Activated T-helper 2 cell treated with anti-CD3 and anti-CD28 coated beads, Interferon-gamma antibody, Interleukin-2, Interleukin-4, amounts not matched to agents 10 μg/mL and 5 μg/mL and 100 μg/mL, durations not matched to agents 14 hours and 24 hours and 36 hours (primary cell): ENCODE results near the gene CEP170B. TPM values are rescaled to one million over a fixed set of nuclear protein-coding genes. Genes with fewer than 3 reads are reported as not detected.
"Not testable (repeated sequence)": the region's sequence is repeated elsewhere in the genome, so short reads cannot be mapped to it uniquely, and the experiment has no call there.

Source experiments
- DNase-seq: peaks from one replicate; pipeline ENCODE4 v3.0.0; 2021; ENCODE audit warnings: low spot score
- H3K27ac Mint-ChIP-seq: one replicate; pipeline ENCODE4 v1.8.0; 2021; ENCODE audit warnings: mixed read lengths
- H3K27me3 Mint-ChIP-seq: one replicate; pipeline ENCODE4 v1.8.0; 2021; ENCODE audit warnings: low read depth, mixed read lengths
- H3K36me3 Mint-ChIP-seq: one replicate; pipeline ENCODE4 v1.8.0; 2021; ENCODE audit warnings: low read depth, mixed read lengths
- H3K4me1 Mint-ChIP-seq: one replicate; pipeline ENCODE4 v1.8.0; 2021; ENCODE audit warnings: low read depth, mixed read lengths
- H3K4me3 Mint-ChIP-seq: one replicate; pipeline ENCODE4 v1.8.0; 2021; ENCODE audit warnings: low read depth, mild to moderate bottlenecking, moderate library complexity, mixed read lengths
- H3K9me3 Mint-ChIP-seq: one replicate; pipeline ENCODE4 v1.8.0; 2021; ENCODE audit warnings: mixed read lengths
- intact Hi-C: fragments of 100-400 bp; cut with micrococcal nuclease; formaldehyde crosslinking; loops from one replicate; pipeline ENCODE4 v1.15.1; 2023
- total RNA-seq: library from RNA; stranded (reverse); gene quantifications from 2 replicates; pipeline ENCODE4 v1.2.3, GENCODE V29; 2022

CEP170B gene
- total RNA-seq, 1 donor from 2014 or later = 8.5 TPM

GRCh38 chr14:104826861-104827176, 38.2 kb upstream of the CEP170B start:
- intact Hi-C loops = loop anchor here (1.0 to 5.0 kb wide), 3 partner anchors 26 to 75 kb away; partner anchors contain the start of genes SIVA1 and ZBTB42
- Mint-ChIP-seq H3K36me3 (peaks cover 5% of the 10 kb centered on the region), H3K27me3 (peaks cover 29% of the 10 kb centered on the region), H3K9me3 (peaks cover 10% of the 10 kb centered on the region), H3K27ac (no peak overlapping the region), H3K4me3 (peak overlapping the region; percentile 53), H3K4me1 (peaks cover 11% of the 10 kb centered on the region)
- no peak for DNase-seq

DNA sequence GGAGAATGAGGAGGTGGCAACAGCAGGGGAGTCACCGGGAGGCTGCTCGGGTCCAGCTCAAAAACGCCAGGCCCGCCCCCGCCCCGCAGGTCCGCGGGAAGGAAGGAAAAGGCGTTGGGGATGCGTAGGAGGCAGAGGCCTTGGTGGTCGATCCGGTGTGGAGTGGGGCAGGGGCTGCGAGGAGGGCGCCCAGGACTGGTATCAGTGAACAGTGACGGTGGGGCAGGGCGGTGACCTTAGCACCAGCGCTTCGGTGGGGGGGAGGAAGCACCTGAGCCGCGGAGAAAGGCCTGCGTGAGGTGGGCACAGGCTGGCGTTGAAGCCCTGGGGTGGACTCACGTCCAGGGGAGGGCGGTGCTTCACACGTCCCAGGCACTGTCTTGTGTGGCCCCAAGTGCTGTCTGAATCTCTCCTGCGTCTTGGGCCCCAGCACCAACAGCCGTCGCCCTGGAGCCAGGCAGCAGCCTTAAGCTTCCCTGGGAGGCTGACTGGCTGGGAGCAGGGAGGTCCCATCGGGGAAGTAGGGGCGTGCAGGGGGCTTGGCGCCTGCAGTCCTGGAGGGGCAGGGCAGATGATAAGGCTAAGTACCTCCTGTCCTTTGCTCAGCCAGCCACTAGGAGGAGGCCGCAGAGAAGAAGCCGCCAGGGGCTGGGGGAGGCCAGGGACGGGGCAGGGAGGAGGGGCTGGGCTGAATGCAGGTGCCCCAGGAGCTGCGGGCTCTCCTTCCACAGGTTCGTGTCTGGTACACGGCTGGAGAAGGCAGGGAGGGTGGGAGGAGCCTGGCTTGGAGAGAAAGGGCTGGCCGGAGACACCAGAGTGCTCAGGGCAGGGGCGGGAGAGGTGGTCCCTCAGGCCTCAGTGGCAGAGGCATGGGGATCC, 37.7 kb upstream of the CEP170B start:
- no peak overlapping the region for H3K27ac Mint-ChIP-seq
- peaks cover 29% of the 10 kb centered on the region for H3K27me3 Mint-ChIP-seq
- intact Hi-C loops = loop anchor here (5.0 kb wide), 1 partner anchor 75 kb away; the partner anchor contains the start of gene SIVA1
- peaks cover 5% of the 10 kb centered on the region for H3K36me3 Mint-ChIP-seq
- peak overlapping the region; percentile 53 for H3K4me3 Mint-ChIP-seq
- peaks cover 10% of the 10 kb centered on the region for H3K9me3 Mint-ChIP-seq
- H3K4me1 Mint-ChIP-seq = peaks cover 11% of the 10 kb centered on the region
- DNase-seq = peak; percentile 41

DNA sequence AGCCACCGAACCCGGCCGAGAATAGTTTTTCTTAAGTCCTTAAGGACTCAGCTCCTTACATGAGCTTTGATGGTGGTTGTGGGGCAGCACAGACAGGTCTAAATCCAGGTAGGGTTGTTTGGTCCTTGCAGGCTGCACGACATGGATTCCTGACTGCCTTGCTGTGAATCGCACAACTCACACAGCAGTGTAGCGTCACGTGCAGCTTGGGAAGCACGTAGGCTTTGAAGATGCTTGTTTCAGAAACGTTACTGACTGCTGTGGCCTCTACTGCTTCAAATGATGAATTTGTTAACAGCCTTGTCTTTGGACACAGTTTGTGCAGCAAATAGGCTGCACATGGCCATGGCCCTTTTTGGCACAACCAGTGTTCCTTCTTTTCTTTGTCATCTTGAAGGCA, 34.3 kb upstream of the CEP170B start:
- Mint-ChIP-seq H3K27ac (no peak overlapping the region), H3K9me3 (no peaks in the 10 kb centered on the region), H3K4me1 (peaks cover 7% of the 10 kb centered on the region), H3K4me3 (no peak overlapping the region), H3K36me3 (no peaks in the 10 kb centered on the region), H3K27me3 (peaks cover 13% of the 10 kb centered on the region)
- DNase-seq = no peak
- intact Hi-C loops = no loop called here

DNA sequence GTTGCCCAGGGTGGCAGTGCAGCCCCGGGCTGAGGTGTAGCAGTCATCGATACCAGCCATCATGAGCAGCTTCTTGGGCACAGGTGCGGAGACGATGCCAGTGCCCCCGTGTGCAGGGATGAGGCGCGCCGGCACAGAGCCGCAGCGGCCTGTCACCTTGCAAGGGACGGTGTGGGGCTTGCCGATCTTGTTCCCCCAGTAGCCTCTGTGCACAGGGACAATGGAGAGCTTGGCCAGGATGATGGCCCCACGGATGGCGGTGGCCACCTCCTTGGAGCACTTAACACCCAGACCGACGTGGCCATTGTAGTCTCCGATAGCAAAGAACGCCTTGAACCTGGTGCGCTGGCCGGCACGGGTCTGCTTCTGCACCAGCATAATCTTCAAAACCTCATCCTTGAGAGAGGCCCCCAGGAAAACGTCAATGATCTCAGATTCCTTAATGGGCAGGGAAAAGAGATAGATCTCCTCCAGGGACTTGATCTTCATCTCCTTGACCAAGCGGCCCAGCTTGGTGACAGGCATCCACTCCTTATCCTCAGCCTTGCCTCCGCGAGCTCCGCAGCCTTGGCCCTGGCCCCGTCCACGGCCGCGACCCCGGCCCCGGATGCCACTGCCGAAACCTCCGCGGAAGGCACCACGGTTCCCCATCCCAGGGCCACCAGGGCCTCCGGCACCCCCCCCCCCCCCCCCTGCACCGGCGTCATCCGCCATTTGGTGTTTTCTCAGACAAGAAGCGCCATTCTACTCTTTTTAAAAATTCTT, 28.7 kb upstream of the CEP170B start:
- H3K9me3 Mint-ChIP-seq, intact Hi-C loops, H3K4me3 Mint-ChIP-seq, H3K36me3 Mint-ChIP-seq, H3K27ac Mint-ChIP-seq, DNase-seq, H3K4me1 Mint-ChIP-seq: not testable (repeated sequence)
- peaks cover 14% of the 10 kb centered on the region for H3K27me3 Mint-ChIP-seq

DNA sequence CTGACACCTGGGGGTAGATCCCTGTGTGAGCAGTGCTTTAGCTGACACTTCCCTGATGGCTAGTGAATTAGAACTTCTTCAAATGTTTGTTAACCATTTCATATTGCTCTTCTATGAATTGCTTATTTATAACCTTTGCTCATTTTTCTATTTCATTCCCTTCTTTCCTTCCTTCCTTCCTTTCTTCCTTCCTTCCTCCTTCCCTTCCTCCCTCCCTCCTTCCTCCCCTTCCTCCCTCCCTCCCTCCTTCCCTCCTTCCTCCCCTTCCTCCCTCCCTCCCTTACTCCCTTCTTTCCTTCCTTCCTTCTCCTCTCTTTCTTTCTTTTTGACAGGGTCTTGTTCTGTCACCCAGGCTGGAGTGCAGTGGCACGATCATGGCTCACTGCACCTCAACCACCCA, 23.3 kb upstream of the CEP170B start:
- no peaks in the 10 kb centered on the region for H3K4me1 Mint-ChIP-seq
- H3K27ac Mint-ChIP-seq = no peak overlapping the region
- no peak overlapping the region for H3K4me3 Mint-ChIP-seq
- DNase-seq = no peak
- intact Hi-C loops = no loop called here
- H3K9me3 Mint-ChIP-seq = no peaks in the 10 kb centered on the region
- H3K27me3 Mint-ChIP-seq = peaks cover 57% of the 10 kb centered on the region
- no peaks in the 10 kb centered on the region for H3K36me3 Mint-ChIP-seq

DNA sequence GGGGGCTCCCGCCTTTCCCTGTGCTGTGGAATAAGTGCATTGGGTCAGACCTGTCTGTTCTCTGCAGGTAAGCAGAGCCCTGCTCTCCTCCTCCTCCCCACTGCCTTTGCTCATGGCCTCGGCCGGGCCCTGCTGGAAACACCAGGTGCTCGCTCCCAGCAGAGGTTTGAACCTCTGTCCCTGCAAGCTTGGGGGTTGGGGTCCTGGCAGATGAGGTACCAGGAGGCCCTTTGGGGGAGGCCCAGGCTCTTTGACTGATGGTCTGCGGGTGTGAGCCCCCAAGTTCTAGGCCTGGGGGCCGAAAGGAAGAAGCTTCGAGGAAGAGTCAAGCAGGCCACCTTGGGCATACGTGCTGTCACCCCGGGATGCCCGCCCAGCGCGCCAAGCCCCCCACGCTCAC, 22.1 kb upstream of the CEP170B start:
- no peaks in the 10 kb centered on the region for H3K36me3 Mint-ChIP-seq
- no peak overlapping the region for H3K4me3 Mint-ChIP-seq
- H3K4me1 Mint-ChIP-seq = no peaks in the 10 kb centered on the region
- intact Hi-C loops = no loop called here
- H3K9me3 Mint-ChIP-seq = no peaks in the 10 kb centered on the region
- peaks cover 59% of the 10 kb centered on the region for H3K27me3 Mint-ChIP-seq
- no peak overlapping the region for H3K27ac Mint-ChIP-seq
- no peak for DNase-seq

DNA sequence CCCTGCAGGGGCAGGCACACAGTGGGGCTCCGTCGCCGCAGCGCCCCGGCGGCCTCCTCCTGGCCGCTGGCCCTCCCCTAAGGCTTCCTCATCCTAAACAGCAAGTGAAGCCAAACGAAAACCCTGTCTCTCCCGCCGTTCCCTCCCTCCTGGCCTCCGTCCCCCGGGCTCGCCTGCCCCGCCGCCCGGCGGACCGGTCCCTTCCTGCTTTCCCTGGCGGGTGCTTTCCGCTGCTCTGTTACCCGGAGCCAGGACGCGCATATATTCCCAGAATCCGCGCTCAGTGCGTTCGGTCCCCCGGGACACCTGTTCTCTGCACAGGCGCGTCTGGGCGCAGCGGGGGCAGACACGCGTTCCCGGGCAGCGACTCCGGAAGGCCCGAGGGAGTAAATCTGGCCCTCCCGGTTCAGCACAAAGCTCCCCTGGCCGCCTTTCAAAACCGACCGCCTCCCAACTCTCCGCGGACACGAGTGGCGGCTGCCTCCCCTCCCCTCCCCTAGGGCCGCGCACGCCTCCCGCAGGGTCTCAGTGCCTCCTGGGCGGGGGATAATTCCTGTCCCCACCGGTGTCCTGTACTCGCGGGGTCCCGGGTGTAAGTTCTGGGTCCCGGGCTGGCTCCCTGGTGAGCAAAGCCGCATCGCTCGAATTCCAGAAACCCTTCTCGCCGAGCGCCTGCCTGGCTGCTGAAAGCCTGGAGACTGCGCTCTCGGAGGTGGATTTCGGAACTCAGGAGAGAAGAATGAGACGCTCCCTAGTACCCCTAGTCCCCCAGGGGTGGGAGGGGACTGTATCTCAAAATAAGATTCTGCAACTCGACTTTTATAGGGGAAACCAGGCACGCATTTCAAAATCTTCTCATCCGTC, 21.4 kb upstream of the CEP170B start:
- Mint-ChIP-seq H3K27ac (no peak overlapping the region), H3K4me1 (no peaks in the 10 kb centered on the region), H3K9me3 (no peaks in the 10 kb centered on the region), H3K27me3 (peaks cover 58% of the 10 kb centered on the region), H3K36me3 (no peaks in the 10 kb centered on the region), H3K4me3 (no peak overlapping the region)
- intact Hi-C loops = no loop called here
- DNase-seq = no peak

GRCh38 chr14:104844306-104845032, 20.6 kb upstream of the CEP170B start:
- H3K9me3 Mint-ChIP-seq = no peaks in the 10 kb centered on the region
- peaks cover 54% of the 10 kb centered on the region for H3K27me3 Mint-ChIP-seq
- H3K36me3 Mint-ChIP-seq = no peaks in the 10 kb centered on the region
- no peaks in the 10 kb centered on the region for H3K4me1 Mint-ChIP-seq
- no peak overlapping the region for H3K4me3 Mint-ChIP-seq
- no peak overlapping the region for H3K27ac Mint-ChIP-seq
- intact Hi-C loops = no loop called here
- DNase-seq = no peak

DNA sequence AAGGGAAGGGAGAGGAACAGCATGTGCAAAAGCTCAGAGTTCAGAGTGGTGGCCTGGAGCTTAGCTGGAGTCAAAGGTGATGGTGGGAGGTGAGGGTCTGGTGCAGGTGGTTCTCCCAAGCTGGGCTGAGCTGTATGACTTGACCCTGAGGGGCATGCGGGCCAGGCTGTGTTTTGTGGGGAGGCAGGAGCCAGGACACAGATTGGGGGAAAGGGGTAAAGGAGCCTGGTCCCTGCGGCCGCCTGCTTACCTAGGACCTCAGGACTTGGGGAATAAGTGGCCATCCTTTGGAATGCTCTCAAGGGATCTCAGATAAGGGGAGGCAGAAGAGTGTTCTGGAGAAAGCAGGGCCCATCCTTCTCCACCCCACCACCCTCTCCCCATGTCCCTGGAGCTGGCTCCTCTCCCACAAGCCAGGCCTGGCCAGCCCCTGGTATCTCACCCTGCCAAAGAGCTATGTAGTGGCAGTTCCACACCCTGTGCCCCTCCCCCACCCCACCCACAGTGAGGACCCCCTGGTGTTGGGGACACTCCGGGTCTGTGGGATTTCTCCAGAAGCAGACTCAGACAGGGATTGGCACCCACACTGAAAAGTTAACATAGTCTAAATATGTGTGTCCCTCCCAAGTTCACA, 19.9 kb upstream of the CEP170B start:
- H3K4me1 Mint-ChIP-seq = no peaks in the 10 kb centered on the region
- H3K27me3 Mint-ChIP-seq = peaks cover 53% of the 10 kb centered on the region
- no peaks in the 10 kb centered on the region for H3K36me3 Mint-ChIP-seq
- H3K4me3 Mint-ChIP-seq = no peak overlapping the region
- no peak overlapping the region for H3K27ac Mint-ChIP-seq
- no peak for DNase-seq
- intact Hi-C loops = no loop called here
- no peaks in the 10 kb centered on the region for H3K9me3 Mint-ChIP-seq

DNA sequence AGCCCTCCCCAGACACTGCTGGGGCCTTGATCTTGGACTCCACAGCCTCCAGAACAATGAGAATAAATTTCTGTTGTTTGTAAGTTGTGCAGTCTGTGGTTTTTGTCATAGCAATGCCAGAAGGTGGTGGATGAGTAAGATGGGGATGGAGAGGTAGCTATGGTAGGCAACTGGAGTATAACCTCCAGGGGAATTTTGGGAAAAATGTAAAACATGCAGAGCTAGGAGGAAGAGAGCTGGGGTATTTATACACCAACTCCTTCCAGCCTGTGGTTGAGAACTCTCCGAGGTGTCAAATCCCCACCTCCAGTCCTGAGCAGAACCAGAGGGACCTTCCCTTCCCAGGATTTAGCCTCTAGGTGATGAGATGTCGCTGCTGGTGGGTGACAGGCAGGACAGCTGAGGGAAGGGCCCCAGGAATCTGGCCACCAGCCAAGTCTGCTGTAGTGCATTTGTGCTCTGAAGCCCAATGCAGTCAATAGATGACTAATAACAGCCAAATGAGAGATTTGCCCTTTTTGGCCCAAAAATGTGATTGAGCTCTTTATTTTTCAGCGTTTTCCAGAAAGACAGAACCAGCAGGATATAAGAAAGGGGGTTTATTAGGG, 19.1 kb upstream of the CEP170B start:
- Mint-ChIP-seq H3K4me3 (no peak overlapping the region), H3K27me3 (peaks cover 51% of the 10 kb centered on the region), H3K36me3 (no peaks in the 10 kb centered on the region)

GRCh38 chr14:104852280-104852663, 12.8 kb upstream of the CEP170B start:
- peaks cover 4% of the 10 kb centered on the region for H3K27me3 Mint-ChIP-seq
- intact Hi-C loops = no loop called here
- no peaks in the 10 kb centered on the region for H3K36me3 Mint-ChIP-seq
- H3K9me3 Mint-ChIP-seq = no peaks in the 10 kb centered on the region
- no peak overlapping the region for H3K4me3 Mint-ChIP-seq
- H3K27ac Mint-ChIP-seq = no peak overlapping the region
- H3K4me1 Mint-ChIP-seq = no peaks in the 10 kb centered on the region
- DNase-seq = no peak

More for the DNA sequence above, 19.1 kb upstream of the CEP170B start:
- Mint-ChIP-seq H3K9me3 (no peaks in the 10 kb centered on the region), H3K27ac (no peak overlapping the region), H3K4me1 (no peaks in the 10 kb centered on the region)
- intact Hi-C loops = no loop called here
- DNase-seq = no peak
